Heart right ventricle (tissue), 16 donors: ENCODE data around the gene PJVK. TPM values are rescaled to one million over a fixed set of nuclear protein-coding genes. Genes with fewer than 3 reads are reported as not detected.

Experiments
- ATAC-seq, 8 donors: fragments of 200-7000 bp; cut with Tn5 transposase; one replicate each; pipeline ENCODE4 v1.9.1; 2020; ENCODE audit warnings: mild to moderate bottlenecking in 8 of 8, moderate library complexity in 8 of 8, moderate number of reproducible peaks in 1 of 8
- DNase-seq, 2 donors: peaks; one replicate each; pipeline ENCODE4 v3.0.0-alpha.2; 2020
- H3K27ac ChIP-seq, 10 donors: fragments of 200-600 bp; sonication (generic) in 2 of 10; one replicate each; pipeline versions ENCODE4 v1.5.0 to v1.8.0; 2020 to 2022; ENCODE audit warnings: mild to moderate bottlenecking in 3 of 10
- H3K27me3 ChIP-seq, 7 donors: fragments of 200-600 bp; one replicate each; pipeline ENCODE4 v1.8.0; 2021 to 2022; ENCODE audit warnings: mild to moderate bottlenecking in 2 of 7
- H3K36me3 ChIP-seq, 9 donors: fragments of 200-600 bp; sonication (generic) in 1 of 9; one replicate each; pipeline versions ENCODE4 v1.5.0 to v1.8.0; 2020 to 2022; ENCODE audit warnings: mild to moderate bottlenecking in 2 of 9
- H3K4me1 ChIP-seq, 9 donors: fragments of 200-600 bp; sonication (generic) in 1 of 9; one replicate each; pipeline versions ENCODE4 v1.5.0 to v1.8.0; 2020 to 2022; ENCODE audit warnings: mild to moderate bottlenecking in 4 of 9
- H3K4me3 ChIP-seq, 10 donors: fragments of 200-600 bp; sonication (generic) in 2 of 10; one replicate each; pipeline versions ENCODE4 v1.5.0 to v1.8.0; 2020 to 2022; ENCODE audit warnings: mild to moderate bottlenecking in 7 of 10, moderate library complexity in 2 of 10
- H3K9me3 ChIP-seq, 11 donors: fragments of 200-600 bp in 10 of 11; sonication (generic) in 2 of 11; one replicate each; pipeline versions ENCODE4 v1.5.0 to v1.8.0; 2013 to 2022; ENCODE audit warnings: mild to moderate bottlenecking in 2 of 11, control low read depth in 1 of 11, moderate library complexity in 1 of 11
- WGBS, 2 donors: extraction: QIAGEN DNeasy Blood & Tissue Kit; methylation state at CpG; one replicate each; pipeline ENCODE4 v1.1.7; 2013; ENCODE audit warnings: inconsistent platforms in 1 of 2; 5-methylcytosine and 5-hydroxymethylcytosine counted together
- intact Hi-C, 10 donors: fragments of 100-400 bp; cut with DNase I; formaldehyde crosslinking; loops; one replicate each; pipeline versions ENCODE4 v1.11.1 to v1.14.2; 2022
- polyA plus RNA-seq, 2 donors: library from polyadenylated mRNA; stranded (reverse); fragments of 200-250 nt; gene quantifications; one replicate each; pipeline ENCODE4 v1.2.3, GENCODE V29; 2013
- total RNA-seq, 10 donors: library from RNA; stranded (reverse); fragmentation: NEBNext Ultra II Directional in 3 of 10; extraction: Animal tissue kit (Norgen Biotek cat#: 25700) in 3 of 10; gene quantifications; one replicate each; pipeline versions ENCODE4 v1.2.1 to v1.2.4, GENCODE V29; 2021 to 2023
- TF ChIP-seq, protein P1 (sequence below), 9 donors: fragments of 200-600 bp; sonication (generic) in 2 of 9; IDR thresholded peaks; one replicate each; pipeline versions ENCODE4 v1.5.0 to v1.8.0; 2021 to 2022; ENCODE audit warnings: antibody characterized with exemption in 9 of 9, mild to moderate bottlenecking in 5 of 9, moderate library complexity in 1 of 9
- donor health status: Arrhythmogenic right ventricular cardiomyopathy.
- donor health status: ischemic (EF 13 %, LVEDD 7.1; RV severe dilation, severe dysfunction).
- donor health status: healthy with polysubstance abuse.
- donor health status: DM: no; HTN: yes; CAD: no.
- donor health status: DM: no; HTN: no; CAD: no.
- donor health status: ischemic (EF 25% LVEDD 6.9; RV normal size, moderate dysfunction).
- donor health status: ischemic (EF 25% LVEDD 5.7; RV mildly dilated, moderate dysfunction).
- donor health status: healthy.
- donor health status: DM: yes; HTN: yes; CAD: no.
- donor health status: Ischemic cardiomyopathy.
- donor health status: ischemic (EF 35%, LVEDD 5.7; RV mildly dilated, moderate dysfunction).
- donor health status: nonischemic (EF 11% LVEDD 7.7; RV severe dilation, severe dysfunction).
- donor health status: DM: yes; HTN: yes; CAD: no.
- donor health status: PGD.
- donor health status: ischemic (EF 29% LVEDD 5.4; RV normal size, mild dysfunction).
- donor health status: nonischemic (EF 23%, LVEDD 6.1; RV moderate dilation, normal function).

PJVK gene
- total and polyA plus RNA-seq, 12 donors: 0.54 to 6.6 (median 1.7) TPM

DNA sequence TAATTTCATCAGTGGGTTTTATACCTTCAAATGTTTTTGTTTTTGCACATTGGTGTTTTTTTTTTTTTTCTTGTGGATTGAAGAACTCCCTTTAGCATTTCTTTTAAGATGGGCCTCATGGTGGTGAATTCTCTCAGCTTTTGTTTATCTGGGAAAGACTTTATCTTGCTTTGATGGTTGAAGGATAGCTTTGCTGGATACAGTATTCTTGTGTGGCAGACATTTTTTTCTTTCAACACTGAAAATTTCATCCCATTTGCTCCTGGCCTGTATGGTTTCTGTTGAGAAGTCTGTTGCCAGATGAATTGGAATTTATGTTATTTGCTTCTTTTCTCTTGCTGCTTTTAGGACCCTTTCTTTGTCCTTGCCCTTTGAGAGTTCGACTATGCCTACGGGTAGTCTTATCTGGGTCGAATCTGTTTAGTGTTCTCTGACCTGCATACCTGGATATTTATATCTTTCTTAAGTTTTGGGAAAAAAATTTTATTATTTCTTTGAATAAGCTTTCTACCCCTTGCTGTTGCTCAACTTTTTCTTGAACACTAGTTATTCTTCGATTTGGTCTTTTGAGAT lies 25.8 kb upstream of the PJVK start:
- TF ChIP-seq, protein P1, sequence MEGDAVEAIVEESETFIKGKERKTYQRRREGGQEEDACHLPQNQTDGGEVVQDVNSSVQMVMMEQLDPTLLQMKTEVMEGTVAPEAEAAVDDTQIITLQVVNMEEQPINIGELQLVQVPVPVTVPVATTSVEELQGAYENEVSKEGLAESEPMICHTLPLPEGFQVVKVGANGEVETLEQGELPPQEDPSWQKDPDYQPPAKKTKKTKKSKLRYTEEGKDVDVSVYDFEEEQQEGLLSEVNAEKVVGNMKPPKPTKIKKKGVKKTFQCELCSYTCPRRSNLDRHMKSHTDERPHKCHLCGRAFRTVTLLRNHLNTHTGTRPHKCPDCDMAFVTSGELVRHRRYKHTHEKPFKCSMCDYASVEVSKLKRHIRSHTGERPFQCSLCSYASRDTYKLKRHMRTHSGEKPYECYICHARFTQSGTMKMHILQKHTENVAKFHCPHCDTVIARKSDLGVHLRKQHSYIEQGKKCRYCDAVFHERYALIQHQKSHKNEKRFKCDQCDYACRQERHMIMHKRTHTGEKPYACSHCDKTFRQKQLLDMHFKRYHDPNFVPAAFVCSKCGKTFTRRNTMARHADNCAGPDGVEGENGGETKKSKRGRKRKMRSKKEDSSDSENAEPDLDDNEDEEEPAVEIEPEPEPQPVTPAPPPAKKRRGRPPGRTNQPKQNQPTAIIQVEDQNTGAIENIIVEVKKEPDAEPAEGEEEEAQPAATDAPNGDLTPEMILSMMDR (IDR thresholded peaks at IDR 0.05): no peak
- Histone ChIP-seq H3K9me3 (peaks cover 0 to 20% (median 4%) of the 10 kb centered on the region in 11 donors), H3K27ac (no peak overlapping the region), H3K27me3 (no peaks in the 10 kb centered on the region), H3K36me3 (peaks cover 0 to 44% (median 7%) of the 10 kb centered on the region in 9 donors), H3K4me1 (peaks cover 0 to 5% (median 0%) of the 10 kb centered on the region in 9 donors), H3K4me3 (no peak overlapping the region)
- ATAC-seq: no peak
- DNase-seq: no peak
- WGBS, 2 donors: 94 to 95% methylated on average over 4 of the region's 4 CpGs
- intact Hi-C loops: no loop called here

DNA sequence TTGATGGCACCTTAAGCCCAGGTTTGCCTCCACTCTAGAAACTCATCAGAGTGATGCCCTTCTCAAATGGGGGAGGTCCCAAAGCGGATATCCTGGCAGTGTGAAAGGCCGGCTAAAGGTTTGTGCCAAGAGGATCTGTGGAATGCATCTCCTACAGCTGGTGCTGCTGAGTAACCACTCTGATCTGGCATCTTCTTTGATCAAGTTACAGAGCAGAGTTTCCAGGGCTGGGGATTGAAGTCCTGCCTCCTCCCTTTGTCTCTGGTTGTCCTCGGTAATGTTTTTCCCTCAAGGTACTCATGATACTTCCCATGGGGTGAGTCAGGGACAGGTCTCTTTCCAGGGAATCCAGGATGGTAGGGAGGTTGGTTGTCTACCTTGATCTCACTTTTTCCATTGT lies 24.8 kb upstream of the PJVK start:
- DNase-seq (no peak), ATAC-seq (no peak)
- intact Hi-C loops: no loop called here
- 82 to 94% methylated on average over 3 of the region's 3 CpGs for WGBS, 2 donors
- no peaks in the 10 kb centered on the region for H3K27me3 ChIP-seq
- H3K9me3 ChIP-seq: peaks cover 0 to 20% (median 4%) of the 10 kb centered on the region in 11 donors
- H3K4me1 ChIP-seq: no peaks in the 10 kb centered on the region
- peaks cover 0 to 54% (median 16%) of the 10 kb centered on the region in 9 donors for H3K36me3 ChIP-seq
- H3K27ac ChIP-seq: no peak overlapping the region
- TF ChIP-seq, protein P1 (IDR thresholded peaks at IDR 0.05): no peak
- no peak overlapping the region for H3K4me3 ChIP-seq

DNA sequence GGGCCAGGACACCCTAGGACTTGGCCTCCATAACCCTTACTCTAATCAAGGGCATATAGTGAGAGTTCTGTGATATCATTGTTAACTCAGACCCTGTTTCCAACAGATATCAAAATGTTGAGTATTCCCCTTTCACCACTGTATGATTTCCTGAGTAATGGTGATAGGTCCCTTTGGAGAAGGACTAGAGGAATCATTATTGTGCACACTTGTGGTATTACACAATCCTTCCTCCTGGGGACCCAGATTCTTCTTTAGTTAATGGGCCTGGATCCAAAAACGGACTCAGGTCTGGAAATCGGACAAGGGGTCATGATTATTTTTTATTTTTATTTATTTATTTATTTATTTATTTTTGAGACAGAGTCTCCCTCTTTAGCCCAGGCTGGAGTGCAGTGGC lies 23.7 kb upstream of the PJVK start:
- H3K4me3 ChIP-seq: no peak overlapping the region
- H3K27ac ChIP-seq: no peak overlapping the region
- WGBS, 2 donors: 79 to 88% methylated on average over 2 of the region's 2 CpGs
- H3K9me3 ChIP-seq: peaks cover 0 to 20% (median 4%) of the 10 kb centered on the region in 11 donors
- DNase-seq (no peak), ATAC-seq (no peak)
- no peaks in the 10 kb centered on the region for H3K4me1 ChIP-seq
- H3K27me3 ChIP-seq: no peaks in the 10 kb centered on the region
- intact Hi-C loops: no loop called here
- TF ChIP-seq, protein P1 (IDR thresholded peaks at IDR 0.05): no peak
- peaks cover 0 to 64% (median 26%) of the 10 kb centered on the region in 9 donors for H3K36me3 ChIP-seq

DNA sequence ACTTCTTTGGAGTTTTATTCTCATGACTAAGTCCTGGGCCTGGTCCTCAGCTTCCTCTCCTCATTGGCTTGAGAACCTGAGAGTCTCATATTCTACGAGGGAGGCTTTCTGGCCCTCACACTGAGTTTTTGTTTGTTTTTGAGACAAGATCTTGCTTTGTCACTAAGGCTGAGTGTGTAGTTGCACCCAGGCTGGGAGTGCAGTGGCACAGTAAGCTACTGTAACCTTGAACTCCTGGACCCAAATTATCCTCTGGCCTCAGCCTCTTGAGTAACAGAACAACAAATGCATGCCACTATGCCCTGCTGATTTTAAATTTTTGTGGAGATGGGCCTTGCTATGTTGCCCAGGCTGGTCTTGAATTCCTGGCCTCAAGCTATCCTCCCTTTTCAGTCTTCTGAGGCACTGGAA lies 22.8 kb upstream of the PJVK start:
- DNase-seq: no peak
- no peaks in the 10 kb centered on the region for H3K4me1 ChIP-seq
- H3K36me3 ChIP-seq: peaks cover 0 to 73% (median 35%) of the 10 kb centered on the region in 9 donors
- no peak overlapping the region for H3K27ac ChIP-seq
- no peak overlapping the region for H3K4me3 ChIP-seq
- H3K9me3 ChIP-seq: peaks cover 0 to 20% (median 4%) of the 10 kb centered on the region in 11 donors
- ATAC-seq: no peak
- TF ChIP-seq, protein P1 (IDR thresholded peaks at IDR 0.05): no peak
- 91 to 95% methylated on average over 1 of the region's 1 CpG for WGBS, 2 donors
- intact Hi-C loops: no loop called here
- no peaks in the 10 kb centered on the region for H3K27me3 ChIP-seq
